DLD1 (cell line): Measurements from ENCODE around the gene PRSS56.

Experiments
- in situ Hi-C: cut with HindIII; loops from 2 replicates; pipeline ENCODE4 v1.10.0; 2017; ENCODE audit warnings: low sequenced_read_pairs

The PRSS56 gene

DNA sequence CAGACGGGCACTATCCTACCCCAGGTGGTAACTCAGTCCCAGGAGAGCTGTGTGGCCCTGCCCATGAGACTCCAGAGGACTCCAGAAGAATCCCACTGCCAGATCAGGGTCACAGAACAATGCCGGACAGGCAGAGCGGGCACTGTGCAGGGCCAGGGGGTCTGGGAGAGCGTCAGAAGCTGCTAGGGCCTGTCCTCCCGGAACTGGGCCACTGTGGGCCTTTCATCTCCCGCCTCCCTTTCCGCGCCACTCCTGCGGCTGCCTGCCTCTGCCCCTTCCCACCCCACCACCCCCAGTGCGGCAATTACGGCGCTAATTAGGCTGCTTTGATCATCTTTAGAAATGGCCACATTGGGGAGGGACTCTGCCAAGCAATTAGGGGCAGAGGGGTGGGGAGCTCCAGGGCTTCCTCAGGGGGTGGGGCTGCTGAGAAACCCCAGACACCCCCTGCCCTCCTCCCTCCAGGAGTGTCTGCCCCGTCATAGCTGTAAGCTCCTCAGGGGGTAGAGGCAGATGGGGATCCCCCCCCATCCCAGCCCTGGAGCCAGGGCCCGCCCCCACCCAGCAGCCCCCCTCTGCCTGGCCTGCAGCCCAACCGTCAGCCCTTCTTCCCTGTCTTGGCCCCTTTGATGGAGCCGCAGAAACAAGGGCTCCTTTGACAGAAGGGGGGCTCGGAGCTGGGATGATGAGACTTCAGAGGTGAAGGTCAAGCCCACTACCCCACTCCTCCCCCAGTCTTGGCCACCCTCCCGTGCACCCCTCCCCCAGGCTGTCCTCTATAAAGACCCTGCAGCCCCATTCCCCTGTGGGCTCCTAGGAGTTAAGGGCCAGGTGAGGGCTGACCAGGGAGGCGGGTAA is at the start of gene PRSS56:
TSS of gene PRSS56 (plus strand) at position 808 of the 858 bp plus-strand sequence. CDS start 211 bp downstream, outside the sequence.
- in situ Hi-C loops, result no loop called here

DNA sequence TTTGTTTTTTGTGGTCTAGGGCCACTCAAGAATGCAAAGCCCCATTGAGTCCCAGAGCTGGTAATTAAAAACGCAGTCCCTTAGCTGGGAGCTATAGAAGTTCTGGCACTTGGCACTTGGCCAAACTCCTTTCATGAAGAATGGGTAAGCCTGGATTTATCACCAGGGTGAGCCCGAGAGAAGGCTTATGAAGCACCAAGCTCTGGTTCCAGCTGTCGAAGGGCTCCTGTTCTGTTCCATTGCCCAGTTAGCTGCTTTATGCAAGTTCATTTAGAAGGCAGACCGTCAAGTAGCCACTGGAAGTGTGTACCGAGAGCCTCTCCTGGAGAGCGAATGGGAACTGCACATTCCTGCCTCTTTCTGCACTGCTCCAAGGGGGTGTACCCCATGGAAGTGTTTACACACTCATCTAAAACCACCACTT is 46.7 kb upstream of the PRSS56 start:
- in situ Hi-C loops, result no loop called here

DNA sequence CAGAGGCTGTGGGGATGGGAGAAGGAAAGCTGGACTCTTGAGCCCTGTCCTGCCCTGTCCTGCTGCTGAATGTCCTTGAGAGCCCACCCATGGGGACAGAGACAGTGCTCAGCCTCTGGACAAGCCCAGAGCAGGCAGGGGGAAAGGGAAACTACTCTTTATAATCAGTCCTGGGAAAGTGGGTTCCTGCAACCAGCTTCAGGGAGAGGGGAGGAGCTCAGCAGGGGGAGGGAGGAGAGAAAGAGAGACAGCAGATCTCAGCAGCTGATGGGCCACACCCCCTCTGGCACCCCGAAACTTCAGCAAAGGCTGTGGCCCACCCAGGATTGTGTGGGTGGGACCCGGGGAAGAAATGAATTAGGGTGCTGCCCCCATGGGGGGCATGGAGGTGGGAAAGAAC is 44.1 kb upstream of the PRSS56 start:
- in situ Hi-C loops, result no loop called here

DNA sequence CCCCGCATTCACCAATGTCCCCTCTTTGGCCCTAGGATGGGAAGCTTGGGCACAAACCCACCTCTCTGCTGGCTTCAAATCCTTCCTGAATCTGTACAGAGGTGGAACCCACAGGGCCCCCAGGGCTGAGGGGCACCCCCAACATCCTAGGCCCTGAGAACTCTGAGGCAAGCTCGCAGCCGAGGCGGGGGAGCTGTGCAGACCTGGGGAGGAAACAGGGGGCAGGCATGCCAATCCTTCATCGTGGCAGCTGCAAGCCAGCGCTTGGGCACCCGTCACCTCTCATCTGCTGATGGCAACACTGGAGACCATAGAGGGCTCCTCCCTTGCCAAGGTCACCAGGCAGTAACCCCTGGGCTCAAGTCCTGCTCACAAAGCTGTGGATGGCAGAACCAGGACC is 43.4 kb upstream of the PRSS56 start:
- in situ Hi-C loops, result no loop called here

DNA sequence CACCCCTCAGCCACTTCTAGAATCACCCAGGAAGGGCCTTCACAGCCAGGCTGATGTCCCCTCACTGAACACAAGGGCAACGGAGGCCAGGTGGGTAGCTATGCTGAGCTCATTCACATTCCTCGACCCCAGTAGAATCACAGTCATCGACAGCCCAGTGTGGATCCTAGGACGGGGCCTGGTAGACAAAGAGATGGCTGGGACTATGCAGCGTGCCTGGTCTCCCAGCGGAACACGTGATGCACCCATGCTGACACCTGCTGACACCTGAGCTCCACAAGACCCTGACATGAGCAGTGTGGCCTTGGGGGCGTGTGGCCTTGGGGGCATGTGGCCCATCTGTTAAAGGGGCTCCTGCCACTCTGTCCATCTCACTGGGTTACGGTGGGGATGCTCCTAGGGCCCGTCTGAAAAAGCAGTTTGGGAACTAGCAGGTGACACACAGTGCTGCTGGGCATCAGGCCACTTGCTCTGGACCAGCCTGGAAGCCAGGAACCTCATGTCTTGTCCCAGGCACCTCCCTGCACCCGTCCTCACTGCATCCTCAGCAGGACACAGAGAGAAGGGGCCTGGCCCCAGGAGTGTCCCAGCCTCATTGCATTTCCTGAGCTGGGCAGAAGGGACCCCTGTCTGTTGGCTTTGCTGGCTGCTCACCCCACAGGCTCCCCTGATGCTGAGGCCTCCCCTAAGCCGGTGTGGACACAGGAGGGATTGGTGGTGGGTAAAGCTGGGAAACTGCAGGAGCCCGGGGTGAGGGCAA is 42.3 kb upstream of the PRSS56 start:
- in situ Hi-C loops, result no loop called here

DNA sequence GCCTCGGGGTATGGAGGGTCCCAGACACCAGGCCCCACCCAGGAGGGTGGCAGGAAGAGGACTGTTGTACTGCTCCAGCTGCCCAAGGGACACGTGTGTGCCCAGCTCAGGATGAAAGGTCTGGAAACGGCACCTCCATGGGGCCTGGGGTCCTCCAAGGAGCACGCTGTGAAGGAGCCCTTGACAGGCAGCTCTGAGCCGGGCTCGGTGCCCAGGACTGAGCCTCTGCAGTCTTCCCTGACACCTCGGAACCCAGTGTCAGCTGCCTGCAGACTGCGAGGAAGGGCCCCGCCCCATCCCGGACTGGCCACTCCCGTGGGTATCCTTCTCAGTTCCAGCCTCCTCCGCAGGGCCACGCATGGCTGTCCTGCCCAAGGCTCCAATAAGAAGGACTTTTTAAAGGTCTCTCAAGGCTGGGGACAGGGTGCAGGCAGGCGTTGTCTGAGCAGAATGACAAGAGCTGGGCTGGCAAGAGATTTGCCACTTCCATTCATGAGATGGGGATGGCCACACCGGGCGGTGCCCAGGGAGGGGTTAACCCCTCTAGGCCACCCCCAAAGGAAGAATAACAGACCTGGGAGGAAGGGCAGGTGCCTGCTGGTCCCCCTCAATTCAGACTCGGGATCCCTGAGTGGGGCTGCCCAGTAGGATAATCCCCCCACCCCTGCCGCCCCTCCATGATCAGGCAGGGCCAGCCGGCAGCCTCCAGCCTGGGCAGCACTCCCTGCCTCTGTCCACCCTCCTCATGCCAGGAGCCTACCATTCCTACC is 41.4 kb upstream of the PRSS56 start:
- in situ Hi-C loops, result no loop called here

DNA sequence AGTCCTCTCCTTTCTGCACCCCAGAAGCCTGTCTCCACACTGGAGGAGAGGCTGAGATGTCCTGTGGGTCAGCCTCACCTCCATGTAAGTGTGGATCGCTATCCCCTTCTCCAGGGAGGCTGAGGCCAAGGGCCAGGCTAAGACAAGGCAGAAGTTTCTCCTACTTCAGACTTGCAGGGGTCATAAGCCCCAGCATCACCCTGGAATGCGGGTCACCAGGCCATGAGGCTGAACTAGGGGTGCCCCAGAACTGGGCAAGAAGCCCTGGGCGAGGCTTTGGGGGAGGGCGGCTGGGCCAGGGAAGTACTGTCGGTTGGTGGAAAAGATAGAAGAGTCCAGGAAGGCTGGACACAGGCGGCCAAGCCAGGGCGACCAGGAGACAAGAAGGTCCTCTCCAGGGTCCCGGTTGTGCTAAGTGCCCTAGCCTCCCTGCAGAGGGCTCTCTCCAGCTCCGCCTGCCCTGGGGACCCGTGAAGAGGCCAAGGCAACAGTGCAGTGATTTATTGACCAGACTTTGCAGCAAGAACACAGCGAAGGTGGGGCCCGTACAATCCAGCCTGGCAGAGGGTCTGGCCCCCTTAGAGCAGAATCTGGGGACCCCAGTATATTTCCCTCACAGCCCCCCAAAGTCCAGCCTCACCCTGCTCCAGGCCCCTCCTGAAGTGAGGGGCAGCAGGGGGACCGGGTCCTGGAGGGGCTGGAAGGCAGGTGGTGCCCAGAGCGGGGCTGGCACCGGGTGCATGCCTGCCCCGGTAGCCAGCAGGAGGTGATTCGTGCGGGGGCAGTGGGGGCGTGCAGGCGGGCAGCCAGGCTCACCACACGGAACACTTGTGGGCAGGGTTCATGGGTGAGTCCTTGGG is 40.6 kb upstream of the PRSS56 start:
- in situ Hi-C loops, result no loop called here

DNA sequence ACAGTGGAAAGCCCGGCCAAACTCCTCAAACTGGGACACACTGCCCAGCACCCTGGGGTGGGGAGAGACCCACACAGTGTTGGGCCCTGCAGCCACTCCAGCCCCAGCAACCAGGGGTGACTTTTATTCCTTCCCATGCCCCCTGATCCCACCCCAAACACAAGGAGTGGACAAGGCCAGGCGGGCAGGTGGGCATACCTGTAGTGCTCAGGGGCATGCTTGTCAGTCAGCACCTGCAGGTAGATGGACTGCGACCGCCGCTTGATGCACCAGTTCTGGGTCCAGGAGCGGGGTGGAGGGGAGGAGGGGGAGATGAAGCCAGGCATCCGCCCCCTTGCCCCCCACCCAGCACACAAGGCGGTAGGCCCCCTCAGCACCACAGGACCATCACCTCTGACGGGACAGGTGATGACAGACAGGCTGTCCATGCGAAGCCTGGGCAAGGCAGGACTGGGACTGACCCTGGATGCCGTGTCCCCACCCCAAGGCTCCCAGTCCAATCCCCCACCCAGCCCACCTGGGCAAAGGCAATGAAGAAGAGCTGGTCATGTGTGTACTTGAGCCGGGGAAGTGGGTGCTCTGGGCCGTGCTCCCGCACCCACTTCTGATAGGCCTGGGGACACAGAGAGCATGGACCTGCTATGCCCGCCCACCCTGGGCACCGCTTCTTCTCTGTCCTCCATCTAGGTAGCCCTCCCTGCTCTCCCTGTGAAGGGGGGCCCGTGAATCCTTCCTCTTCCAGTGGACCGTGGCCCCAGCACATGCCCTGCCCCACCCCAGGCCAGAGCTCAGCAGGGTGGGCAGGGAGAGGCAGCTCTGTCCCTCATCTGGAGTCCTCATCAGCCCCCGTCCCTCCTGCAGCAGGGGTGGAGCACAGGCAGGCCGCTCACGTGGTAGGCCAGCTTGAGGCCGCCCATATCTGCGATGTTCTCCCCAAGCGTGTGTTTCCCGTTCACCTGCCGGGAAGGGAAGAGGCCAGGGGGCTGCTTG is 39.7 kb upstream of the PRSS56 start:
- in situ Hi-C loops, result no loop called here

DNA sequence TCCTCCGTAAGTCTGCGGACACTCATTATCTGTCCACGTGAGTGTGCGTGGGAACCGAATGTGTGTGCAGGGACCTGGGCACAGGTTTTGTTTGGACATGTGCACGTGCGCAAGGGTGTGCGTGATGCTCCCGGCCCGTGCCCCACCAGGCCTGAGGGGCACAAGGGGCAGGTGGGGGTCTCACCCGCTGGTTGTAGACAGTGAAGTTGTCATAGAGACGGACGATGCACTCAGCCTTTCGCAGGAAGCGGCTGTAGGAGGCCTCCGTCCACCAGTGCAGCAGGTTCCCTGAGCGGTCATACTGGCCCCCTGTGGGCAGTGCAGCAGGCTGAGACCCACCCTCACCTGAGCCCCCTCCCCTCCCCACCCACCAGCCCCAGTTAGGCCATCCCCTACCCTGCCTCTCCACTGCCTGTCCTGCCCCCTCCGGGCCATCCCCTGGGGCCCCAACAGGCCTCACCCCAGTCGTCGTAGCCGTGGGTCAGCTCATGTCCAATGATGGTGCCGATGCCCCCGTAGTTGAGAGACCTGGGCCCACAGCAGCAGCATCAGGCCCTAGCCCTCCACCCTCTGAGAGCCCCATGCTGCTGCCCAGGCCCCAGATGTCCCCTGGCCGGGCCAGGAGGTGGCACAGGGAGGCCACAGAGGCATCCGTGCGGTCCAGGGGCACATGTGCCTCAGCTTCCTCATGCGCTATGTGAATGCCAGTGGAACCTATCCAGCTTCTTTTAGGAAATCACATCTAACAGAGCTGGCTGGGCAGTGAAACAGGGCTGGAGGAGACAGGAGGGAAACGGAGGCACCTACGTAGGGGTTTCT is 38.7 kb upstream of the PRSS56 start:
- in situ Hi-C loops, result no loop called here

DNA sequence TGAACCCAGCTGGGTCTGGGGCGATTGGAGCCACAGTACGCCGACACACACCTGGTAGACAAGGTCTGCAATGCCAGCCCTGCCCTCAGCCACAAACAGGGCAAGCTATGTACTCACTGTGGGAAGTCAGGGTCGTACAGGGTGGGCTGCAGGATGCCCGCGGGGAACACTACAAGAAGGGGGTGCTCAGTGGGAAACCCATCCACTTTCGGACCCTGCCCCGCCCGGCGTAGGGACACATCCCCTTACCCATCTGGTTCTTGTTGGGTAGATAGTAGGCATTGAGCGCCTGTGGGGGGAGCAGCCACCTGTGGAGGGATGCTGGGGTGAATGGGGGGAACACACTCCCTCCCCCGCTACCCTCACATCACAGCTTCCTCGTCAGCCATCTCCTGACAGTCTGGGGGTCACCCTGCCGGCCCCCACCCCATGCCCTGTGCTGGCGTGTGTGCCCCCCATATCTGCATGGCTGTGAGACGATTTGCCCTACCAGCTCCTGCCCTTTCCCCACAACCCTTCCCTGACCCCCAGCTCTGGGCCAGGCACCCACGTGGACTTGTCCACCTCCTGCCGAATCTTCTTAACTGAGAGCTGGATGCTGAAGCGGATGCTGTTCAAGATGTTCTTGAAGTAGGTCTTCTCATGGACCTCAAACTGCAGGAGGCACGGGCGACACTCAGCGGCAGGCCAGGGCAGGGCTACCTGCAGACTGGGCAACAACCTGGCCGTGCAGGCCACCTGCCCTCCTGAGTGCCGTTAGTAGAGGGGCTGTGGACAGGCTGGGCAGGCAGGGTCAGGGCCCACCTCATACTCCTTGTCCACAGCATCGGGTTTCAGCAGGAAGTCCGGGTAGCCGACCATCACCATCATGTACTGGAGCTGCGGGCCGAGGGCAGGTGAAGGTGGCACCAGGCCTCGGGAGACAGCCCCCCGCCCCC is 37.6 kb upstream of the PRSS56 start:
- in situ Hi-C loops, result no loop called here

DNA sequence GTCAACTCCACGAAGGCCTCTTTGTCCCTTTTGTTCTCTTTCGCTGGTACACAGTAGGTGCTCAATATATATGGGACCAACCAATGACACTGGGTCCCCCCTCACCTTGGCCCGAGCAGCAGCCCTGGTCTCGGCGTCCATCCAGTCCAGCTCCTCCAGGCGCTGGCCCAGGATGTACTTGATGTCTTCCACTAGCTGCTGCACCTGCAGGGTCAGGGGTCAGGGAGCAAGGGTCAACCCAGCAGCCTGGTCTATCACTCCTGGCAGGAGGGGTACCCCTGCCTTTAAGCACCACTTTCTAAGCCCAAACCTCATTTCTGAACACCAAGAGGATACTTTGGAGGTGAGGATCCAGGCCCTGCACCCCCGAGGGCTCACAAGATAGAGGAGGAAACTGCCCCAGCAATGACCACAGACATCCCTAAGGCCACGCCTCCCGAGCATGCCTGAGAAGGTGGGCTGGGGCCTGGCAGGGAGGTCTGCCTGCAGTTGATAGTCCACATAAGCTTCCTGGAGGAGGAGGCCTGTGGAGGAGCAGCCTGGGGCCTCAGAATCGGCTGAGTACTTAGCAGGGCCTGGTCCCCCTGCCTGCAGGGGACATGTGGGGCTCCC is 36.8 kb upstream of the PRSS56 start:
- in situ Hi-C loops, result no loop called here

DNA sequence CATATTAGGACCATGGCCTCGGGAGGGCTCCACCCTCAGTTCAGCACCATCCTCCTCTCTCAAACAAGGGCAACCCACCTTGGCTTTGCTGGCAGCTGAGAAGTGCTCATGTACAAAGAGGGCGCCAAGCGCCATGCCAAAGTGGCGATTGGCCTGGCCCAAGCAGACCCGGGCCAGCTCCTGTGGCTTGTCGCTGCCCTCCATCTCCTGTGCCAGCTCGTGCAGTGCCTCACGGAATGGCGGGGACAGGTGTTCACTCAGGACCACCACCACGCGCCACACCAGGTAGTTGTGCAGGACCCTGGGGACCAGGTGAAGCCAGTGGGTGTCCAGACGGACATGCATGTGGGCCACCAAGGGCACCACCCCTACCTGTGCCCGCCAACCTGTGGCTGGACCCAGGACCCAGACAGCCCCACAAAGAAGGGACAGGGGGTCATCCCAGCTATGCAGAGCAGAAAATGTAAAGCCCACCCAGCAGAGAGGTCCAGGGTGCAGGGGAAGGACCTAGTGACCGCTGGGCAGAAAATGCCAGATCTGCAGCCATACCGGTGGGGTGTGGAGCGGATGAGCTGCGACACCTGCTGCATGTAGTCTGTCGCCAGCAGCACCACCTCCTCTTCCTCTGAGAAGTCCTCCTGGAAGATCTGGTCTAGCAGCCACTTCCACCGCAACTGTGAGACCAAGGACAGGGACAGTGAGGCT is 36.1 kb upstream of the PRSS56 start:
- in situ Hi-C loops, result no loop called here

DNA sequence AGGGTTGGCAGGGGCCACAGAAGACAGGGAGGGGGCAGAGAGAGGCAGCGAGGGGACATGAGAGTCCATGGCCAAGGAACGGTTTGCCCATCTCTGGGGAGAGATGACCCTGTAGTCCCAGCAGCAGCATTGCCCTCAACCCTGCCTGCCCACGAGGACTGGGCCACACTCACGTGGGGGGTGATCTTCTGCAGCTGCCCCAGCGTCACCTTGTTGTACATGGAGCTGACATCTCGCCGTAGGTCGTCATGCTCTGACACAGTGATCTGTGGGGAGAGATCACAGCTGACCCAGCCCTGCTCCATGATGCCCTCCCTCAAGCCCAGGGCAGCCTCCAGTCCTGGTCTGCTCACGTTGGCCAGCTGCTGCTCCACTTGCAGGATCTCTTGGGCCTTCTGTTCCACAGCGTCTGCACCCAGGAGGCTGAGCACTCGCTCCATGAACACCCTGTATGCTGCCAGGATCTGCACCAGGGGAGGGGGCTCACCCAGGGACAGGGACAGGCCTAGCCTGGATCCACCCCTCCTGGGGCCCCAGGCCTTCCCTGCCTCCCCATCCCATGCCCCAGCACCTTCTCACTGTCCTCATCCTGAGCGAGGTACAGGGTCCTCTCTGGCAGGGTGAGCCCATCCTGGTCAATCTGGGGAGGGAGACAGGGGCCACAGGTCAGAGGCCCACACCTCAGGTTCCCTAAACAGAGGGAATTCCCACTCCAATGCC is 35.4 kb upstream of the PRSS56 start:
- in situ Hi-C loops, result no loop called here

DNA sequence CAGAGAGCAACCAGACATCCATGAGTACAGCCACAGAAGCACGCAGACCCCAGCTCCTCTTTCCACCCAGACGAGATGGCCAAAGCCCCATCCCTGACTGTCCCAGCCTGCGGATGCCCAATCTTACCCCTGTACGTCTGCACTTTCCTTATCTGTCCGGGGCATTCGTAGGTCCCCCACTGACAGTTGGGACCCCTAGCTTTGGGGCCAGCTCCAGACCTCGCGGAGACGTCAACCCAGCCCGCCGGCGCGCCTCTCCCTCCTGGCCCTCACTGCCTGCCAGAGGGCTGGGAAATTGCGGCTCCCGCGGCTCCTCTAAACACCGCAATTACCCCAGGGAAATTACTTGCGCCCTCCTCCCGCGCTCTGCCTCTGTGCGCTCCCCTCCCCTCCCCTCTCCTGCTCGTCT is 34.8 kb upstream of the PRSS56 start:
- in situ Hi-C loops, result no loop called here

DNA sequence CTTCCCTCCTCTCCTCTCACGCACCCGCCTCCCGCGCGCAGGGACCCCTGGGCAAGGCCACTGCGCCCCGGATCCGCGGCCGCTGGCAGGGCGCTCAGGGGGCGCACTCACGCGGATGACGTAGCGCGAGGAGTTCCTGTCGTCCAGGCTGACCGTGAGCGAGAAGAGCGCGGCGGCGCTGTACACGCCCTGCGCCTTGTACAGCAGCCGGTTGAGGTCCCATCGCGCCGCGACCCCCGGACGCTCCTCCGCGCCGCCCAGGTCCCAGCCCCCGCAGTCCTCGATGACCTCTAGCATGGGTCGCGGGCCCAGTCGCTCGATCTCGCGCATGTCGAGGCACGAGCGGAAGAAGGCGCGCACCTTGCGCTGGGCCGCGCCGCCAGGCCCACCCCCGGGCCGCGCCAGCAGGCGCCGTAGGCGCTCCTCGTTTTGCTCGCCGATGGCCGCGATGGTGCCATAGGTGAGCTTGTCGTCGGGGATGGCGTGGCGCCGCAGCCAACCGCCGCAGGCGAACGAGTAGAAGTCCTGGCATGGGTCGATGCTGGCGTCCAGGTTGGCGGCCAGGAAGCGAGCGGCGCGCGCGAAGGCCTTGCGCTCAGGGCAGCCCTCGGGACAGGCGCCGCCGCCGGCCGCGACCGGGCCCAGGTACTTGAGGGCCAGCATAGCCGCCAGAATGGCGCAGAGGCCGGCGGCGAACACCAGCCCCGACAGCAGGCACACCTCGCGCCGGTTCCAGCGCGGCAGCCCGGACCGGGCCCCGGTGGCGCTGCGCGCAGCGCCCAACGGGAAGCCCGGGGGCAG is 34.2 kb upstream of the PRSS56 start:
- in situ Hi-C loops, result no loop called here
